ENCODE data around the gene NADSYN1. TPM values are rescaled to one million over a fixed set of nuclear protein-coding genes. Genes with fewer than 3 reads are reported as not detected.

Gene NADSYN1
- total and polyA plus RNA-seq, 2 of the 13 experiments (the other 11 are each of a cell fraction or from before 2014, with no cell fraction given), result 35.7 to 51.5 TPM

GRCh38 chr11:71448257-71449171 lies 4.5 kb upstream of the NADSYN1 start, which contains the start of gene DHCR7 (continued):
- no peak for TF ChIP-seq ZNF720 (CRISPR knock-in tag; IDR thresholded peaks at IDR 0.05)
- TF ChIP-seq, protein P1, sequence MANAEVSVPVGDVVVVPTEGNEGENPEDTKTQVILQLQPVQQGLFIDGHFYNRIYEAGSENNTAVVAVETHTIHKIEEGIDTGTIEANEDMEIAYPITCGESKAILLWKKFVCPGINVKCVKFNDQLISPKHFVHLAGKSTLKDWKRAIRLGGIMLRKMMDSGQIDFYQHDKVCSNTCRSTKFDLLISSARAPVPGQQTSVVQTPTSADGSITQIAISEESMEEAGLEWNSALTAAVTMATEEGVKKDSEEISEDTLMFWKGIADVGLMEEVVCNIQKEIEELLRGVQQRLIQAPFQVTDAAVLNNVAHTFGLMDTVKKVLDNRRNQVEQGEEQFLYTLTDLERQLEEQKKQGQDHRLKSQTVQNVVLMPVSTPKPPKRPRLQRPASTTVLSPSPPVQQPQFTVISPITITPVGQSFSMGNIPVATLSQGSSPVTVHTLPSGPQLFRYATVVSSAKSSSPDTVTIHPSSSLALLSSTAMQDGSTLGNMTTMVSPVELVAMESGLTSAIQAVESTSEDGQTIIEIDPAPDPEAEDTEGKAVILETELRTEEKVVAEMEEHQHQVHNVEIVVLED (CRISPR knock-in tag; IDR thresholded peaks at IDR 0.05; ENCODE audit: borderline replicate concordance), result peak; percentile 73
- TF ChIP-seq, protein P2, sequence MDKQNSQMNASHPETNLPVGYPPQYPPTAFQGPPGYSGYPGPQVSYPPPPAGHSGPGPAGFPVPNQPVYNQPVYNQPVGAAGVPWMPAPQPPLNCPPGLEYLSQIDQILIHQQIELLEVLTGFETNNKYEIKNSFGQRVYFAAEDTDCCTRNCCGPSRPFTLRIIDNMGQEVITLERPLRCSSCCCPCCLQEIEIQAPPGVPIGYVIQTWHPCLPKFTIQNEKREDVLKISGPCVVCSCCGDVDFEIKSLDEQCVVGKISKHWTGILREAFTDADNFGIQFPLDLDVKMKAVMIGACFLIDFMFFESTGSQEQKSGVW (CRISPR knock-in tag; IDR thresholded peaks at IDR 0.05; ENCODE audit: borderline replicate concordance), result peak; percentile 88; the same call in 1 of the 2 replicates
- TF ChIP-seq IRF1 (CRISPR knock-in tag; IDR thresholded peaks at IDR 0.05; ENCODE audit: low read depth), result no peak
- no peak; the same call in 1 of the 2 replicates for TF ChIP-seq PITX1 (CRISPR knock-in tag; IDR thresholded peaks at IDR 0.05)
- TF ChIP-seq ZNF562 (CRISPR knock-in tag; IDR thresholded peaks at IDR 0.05; ENCODE audit: borderline replicate concordance), result no peak
- no peak for TF ChIP-seq HIVEP1 (CRISPR knock-in tag; IDR thresholded peaks at IDR 0.05)
- no peak for TF ChIP-seq KDM4B (CRISPR knock-in tag; IDR thresholded peaks at IDR 0.05)
- TF ChIP-seq ZNF138 (CRISPR knock-in tag; IDR thresholded peaks at IDR 0.05; ENCODE audit: low read depth), result no peak
- no peak for TF ChIP-seq ZNF251 (CRISPR knock-in tag; IDR thresholded peaks at IDR 0.05)
- TF ChIP-seq SAFB2 (CRISPR knock-in tag; IDR thresholded peaks at IDR 0.05; ENCODE audit: borderline replicate concordance, low read depth), result peak; percentile 40; the same call in 1 of the 2 replicates
- TF ChIP-seq, protein P3, sequence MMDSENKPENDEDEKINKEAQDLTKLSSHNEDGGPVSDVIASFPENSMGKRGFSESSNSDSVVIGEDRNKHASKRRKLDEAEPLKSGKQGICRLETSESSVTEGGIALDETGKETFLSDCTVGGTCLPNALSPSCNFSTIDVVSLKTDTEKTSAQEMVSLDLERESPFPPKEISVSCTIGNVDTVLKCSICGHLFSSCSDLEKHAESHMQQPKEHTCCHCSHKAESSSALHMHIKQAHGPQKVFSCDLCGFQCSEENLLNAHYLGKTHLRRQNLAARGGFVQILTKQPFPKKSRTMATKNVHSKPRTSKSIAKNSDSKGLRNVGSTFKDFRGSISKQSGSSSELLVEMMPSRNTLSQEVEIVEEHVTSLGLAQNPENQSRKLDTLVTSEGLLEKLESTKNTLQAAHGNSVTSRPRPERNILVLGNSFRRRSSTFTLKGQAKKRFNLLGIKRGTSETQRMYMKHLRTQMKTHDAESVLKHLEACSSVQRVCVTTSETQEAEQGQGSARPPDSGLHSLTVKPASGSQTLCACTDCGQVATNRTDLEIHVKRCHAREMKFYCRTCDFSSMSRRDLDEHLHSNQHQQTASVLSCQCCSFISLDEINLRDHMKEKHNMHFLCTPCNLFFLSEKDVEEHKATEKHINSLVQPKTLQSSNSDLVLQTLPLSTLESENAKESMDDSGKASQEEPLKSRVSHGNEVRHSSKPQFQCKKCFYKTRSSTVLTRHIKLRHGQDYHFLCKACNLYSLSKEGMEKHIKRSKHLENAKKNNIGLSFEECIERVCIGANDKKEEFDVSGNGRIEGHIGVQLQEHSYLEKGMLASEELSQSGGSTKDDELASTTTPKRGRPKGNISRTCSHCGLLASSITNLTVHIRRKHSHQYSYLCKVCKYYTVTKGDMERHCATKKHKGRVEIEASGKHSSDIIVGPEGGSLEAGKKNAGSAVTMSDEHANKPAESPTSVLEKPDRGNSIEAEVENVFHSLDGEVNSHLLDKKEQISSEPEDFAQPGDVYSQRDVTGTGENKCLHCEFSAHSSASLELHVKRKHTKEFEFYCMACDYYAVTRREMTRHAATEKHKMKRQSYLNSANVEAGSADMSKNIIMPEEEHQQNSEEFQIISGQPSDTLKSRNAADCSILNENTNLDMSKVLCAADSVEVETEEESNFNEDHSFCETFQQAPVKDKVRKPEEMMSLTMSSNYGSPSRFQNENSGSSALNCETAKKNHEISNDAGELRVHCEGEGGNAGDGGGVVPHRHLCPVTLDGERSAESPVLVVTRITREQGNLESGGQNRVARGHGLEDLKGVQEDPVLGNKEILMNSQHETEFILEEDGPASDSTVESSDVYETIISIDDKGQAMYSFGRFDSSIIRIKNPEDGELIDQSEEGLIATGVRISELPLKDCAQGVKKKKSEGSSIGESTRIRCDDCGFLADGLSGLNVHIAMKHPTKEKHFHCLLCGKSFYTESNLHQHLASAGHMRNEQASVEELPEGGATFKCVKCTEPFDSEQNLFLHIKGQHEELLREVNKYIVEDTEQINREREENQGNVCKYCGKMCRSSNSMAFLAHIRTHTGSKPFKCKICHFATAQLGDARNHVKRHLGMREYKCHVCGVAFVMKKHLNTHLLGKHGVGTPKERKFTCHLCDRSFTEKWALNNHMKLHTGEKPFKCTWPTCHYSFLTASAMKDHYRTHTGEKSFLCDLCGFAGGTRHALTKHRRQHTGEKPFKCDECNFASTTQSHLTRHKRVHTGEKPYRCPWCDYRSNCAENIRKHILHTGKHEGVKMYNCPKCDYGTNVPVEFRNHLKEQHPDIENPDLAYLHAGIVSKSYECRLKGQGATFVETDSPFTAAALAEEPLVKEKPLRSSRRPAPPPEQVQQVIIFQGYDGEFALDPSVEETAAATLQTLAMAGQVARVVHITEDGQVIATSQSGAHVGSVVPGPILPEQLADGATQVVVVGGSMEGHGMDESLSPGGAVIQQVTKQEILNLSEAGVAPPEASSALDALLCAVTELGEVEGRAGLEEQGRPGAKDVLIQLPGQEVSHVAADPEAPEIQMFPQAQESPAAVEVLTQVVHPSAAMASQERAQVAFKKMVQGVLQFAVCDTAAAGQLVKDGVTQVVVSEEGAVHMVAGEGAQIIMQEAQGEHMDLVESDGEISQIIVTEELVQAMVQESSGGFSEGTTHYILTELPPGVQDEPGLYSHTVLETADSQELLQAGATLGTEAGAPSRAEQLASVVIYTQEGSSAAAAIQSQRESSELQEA (CRISPR knock-in tag; IDR thresholded peaks at IDR 0.05; ENCODE audit: not compliant biosample characterization), result peak; percentile 76
- TF ChIP-seq, protein P4, sequence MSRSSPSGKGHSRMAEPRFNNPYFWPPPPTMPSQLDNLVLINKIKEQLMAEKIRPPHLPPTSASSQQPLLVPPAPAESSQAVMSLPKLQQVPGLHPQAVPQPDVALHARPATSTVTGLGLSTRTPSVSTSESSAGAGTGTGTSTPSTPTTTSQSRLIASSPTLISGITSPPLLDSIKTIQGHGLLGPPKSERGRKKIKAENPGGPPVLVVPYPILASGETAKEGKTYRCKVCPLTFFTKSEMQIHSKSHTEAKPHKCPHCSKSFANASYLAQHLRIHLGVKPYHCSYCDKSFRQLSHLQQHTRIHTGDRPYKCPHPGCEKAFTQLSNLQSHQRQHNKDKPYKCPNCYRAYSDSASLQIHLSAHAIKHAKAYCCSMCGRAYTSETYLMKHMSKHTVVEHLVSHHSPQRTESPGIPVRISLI (CRISPR knock-in tag; IDR thresholded peaks at IDR 0.05; ENCODE audit: borderline replicate concordance), result no peak
- TF ChIP-seq U2AF1 (optimal IDR thresholded peaks at IDR 0.05; ENCODE audit: low read depth, low read length), result no peak
